Tibial artery (tissue), 4 donors: ENCODE measurements around the gene CNOT4.

Experiments used
- DNase-seq, 2 donors: peaks; one replicate each; pipeline ENCODE4 v3.0.0-alpha.2; 2019
- H3K27ac ChIP-seq, 2 donors: fragments of 200-600 bp; sonication (generic) in 1 of 2; 1 replicate in 1 of 2; 2 replicates in 1 of 2; pipeline ENCODE4 v1.5.1; 2018 to 2019; ENCODE audit warnings: mild to moderate bottlenecking in 1 of 2
- H3K27me3 ChIP-seq, 2 donors: fragments of 200-600 bp; sonication (generic) in 1 of 2; one replicate each; pipeline versions ENCODE4 v1.5.1 to v1.6.0; 2016 to 2019
- H3K36me3 ChIP-seq, 3 donors: fragments of 200-600 bp; sonication (generic) in 2 of 3; one replicate each; pipeline ENCODE4 v1.5.1; 2016 to 2019; ENCODE audit warnings: mild to moderate bottlenecking in 2 of 3
- H3K4me1 ChIP-seq, 4 donors: fragments of 200-600 bp; sonication (generic) in 2 of 4; 1 replicate in 3 of 4; 2 replicates in 1 of 4; pipeline ENCODE4 v1.5.1; 2016 to 2019
- H3K4me3 ChIP-seq, 2 donors: fragments of 200-600 bp; sonication (generic) in 1 of 2; 1 replicate in 1 of 2; 2 replicates in 1 of 2; pipeline ENCODE4 v1.5.1; 2018 to 2019; ENCODE audit warnings: mild to moderate bottlenecking in 2 of 2
- H3K9me3 ChIP-seq, 3 donors: fragments of 200-600 bp; sonication (generic) in 1 of 3; one replicate each; pipeline ENCODE4 v1.5.1; 2016 to 2019
- intact Hi-C: fragments of 100-400 bp; cut with DNase I; formaldehyde crosslinking; loops from one replicate; pipeline ENCODE4 v1.15.0; 2023; ENCODE audit warnings: low total_unique reads
- TF ChIP-seq, protein P1 (sequence below), 2 experiments: fragments of 200-600 bp in 1 of 2; fragments of 450-650 bp in 1 of 2; IDR thresholded peaks; one replicate each; pipeline ENCODE4 v1.5.1; 2017 to 2019; ENCODE audit warnings: antibody characterized with exemption in 2 of 2, mild to moderate bottlenecking in 1 of 2, moderate library complexity in 1 of 2

CNOT4 gene

GRCh38 chr7:135537905-135538304, 28.0 kb upstream of the CNOT4 start:
- DNase-seq: no peak
- intact Hi-C loops: no loop called here
- Histone ChIP-seq H3K36me3 (no peaks in the 10 kb centered on the region), H3K9me3 (no peaks in the 10 kb centered on the region), H3K27me3 (no peaks in the 10 kb centered on the region), H3K4me3 (no peak overlapping the region), H3K27ac (no peak overlapping the region), H3K4me1 (no peaks in the 10 kb centered on the region)
- TF ChIP-seq, protein P1, sequence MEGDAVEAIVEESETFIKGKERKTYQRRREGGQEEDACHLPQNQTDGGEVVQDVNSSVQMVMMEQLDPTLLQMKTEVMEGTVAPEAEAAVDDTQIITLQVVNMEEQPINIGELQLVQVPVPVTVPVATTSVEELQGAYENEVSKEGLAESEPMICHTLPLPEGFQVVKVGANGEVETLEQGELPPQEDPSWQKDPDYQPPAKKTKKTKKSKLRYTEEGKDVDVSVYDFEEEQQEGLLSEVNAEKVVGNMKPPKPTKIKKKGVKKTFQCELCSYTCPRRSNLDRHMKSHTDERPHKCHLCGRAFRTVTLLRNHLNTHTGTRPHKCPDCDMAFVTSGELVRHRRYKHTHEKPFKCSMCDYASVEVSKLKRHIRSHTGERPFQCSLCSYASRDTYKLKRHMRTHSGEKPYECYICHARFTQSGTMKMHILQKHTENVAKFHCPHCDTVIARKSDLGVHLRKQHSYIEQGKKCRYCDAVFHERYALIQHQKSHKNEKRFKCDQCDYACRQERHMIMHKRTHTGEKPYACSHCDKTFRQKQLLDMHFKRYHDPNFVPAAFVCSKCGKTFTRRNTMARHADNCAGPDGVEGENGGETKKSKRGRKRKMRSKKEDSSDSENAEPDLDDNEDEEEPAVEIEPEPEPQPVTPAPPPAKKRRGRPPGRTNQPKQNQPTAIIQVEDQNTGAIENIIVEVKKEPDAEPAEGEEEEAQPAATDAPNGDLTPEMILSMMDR (IDR thresholded peaks at IDR 0.05): no peak

- TF ChIP-seq, protein P1 (IDR thresholded peaks at IDR 0.05): no peak
- intact Hi-C loops: no loop called here
- Histone ChIP-seq H3K27ac (no peak overlapping the region), H3K27me3 (no peaks in the 10 kb centered on the region), H3K9me3 (no peaks in the 10 kb centered on the region), H3K4me1 (no peaks in the 10 kb centered on the region), H3K4me3 (no peak overlapping the region), H3K36me3 (no peaks in the 10 kb centered on the region)
- no peak for DNase-seq
Measured at GRCh38 chr7:135537453-135537852, 27.6 kb upstream of the CNOT4 start.

- intact Hi-C loops: no loop called here
Measured at GRCh38 chr7:135536150-135536549, 26.2 kb upstream of the CNOT4 start.

DNA sequence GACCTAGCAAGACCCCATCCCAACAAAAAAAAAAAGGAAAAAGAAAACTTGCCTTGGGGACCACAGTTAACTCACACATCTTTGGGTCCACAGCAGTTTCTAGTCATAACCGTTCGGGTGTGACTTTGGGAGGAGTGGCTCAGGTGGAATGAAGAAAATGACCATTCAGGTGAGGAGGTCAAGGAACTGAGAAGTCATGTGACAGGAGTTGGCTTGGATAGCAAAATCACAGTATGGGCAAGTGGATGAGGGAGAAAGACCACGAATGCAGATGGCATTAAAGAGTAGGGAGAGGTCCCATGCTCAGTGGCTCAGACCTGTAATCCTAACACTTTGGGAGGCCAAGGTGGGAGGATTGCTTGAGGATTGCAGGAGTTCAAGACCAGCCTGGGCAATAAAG, 17.1 kb upstream of the CNOT4 start:
- intact Hi-C loops: no loop called here
- H3K36me3 ChIP-seq: no peaks in the 10 kb centered on the region
- H3K4me3 ChIP-seq: no peak overlapping the region
- no peak overlapping the region for H3K27ac ChIP-seq
- peaks cover 0 to 4% (median 0%) of the 10 kb centered on the region in 3 donors for H3K9me3 ChIP-seq
- TF ChIP-seq, protein P1 (IDR thresholded peaks at IDR 0.05): no peak
- H3K4me1 ChIP-seq: no peaks in the 10 kb centered on the region
- no peak for DNase-seq
- H3K27me3 ChIP-seq: no peaks in the 10 kb centered on the region

More at GRCh38 chr7:135536150-135536549, 26.2 kb upstream of the CNOT4 start:
- H3K4me1 ChIP-seq: no peaks in the 10 kb centered on the region
- no peak overlapping the region for H3K27ac ChIP-seq
- TF ChIP-seq, protein P1 (IDR thresholded peaks at IDR 0.05): no peak
- no peak for DNase-seq
- H3K27me3 ChIP-seq: no peaks in the 10 kb centered on the region
- no peak overlapping the region for H3K4me3 ChIP-seq
- no peaks in the 10 kb centered on the region for H3K36me3 ChIP-seq
- H3K9me3 ChIP-seq: no peaks in the 10 kb centered on the region

GRCh38 chr7:135525426-135525825, 15.5 kb upstream of the CNOT4 start:
- Histone ChIP-seq H3K9me3 (peaks cover 0 to 4% (median 0%) of the 10 kb centered on the region in 3 donors), H3K36me3 (no peaks in the 10 kb centered on the region), H3K4me3 (no peak overlapping the region), H3K4me1 (no peaks in the 10 kb centered on the region), H3K27ac (no peak overlapping the region), H3K27me3 (no peaks in the 10 kb centered on the region)
- no peak for DNase-seq
- intact Hi-C loops: no loop called here
- TF ChIP-seq, protein P1 (IDR thresholded peaks at IDR 0.05): no peak

DNA sequence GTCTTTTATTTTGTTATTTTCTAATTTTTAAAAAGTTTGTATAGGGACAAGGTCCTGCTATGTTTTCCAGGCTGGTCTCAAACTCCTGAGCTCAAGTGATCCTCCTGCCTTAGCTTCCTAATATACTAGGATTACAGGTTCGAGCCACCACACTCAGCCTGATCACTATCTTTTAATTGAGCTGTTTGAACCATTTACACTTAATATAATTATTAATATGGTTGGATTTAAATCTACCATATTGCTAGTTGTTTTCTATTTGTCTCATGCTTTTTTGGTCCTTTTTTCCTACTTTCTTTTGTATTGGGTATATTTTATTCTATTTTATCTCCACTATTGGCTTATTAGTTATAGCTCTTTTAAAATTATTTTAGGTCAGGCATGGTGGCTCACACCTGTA, 13.2 kb upstream of the CNOT4 start:
- Histone ChIP-seq H3K4me1 (no peaks in the 10 kb centered on the region), H3K4me3 (no peak overlapping the region), H3K27ac (no peak overlapping the region), H3K27me3 (no peaks in the 10 kb centered on the region), H3K36me3 (no peaks in the 10 kb centered on the region), H3K9me3 (peaks cover 0 to 4% (median 0%) of the 10 kb centered on the region in 3 donors)
- TF ChIP-seq, protein P1 (IDR thresholded peaks at IDR 0.05): no peak
- intact Hi-C loops: no loop called here
- no peak for DNase-seq
